Stimulated activated CD4-positive, alpha-beta T cell treated with anti-CD3 and anti-CD28 coated beads, TNF-alpha, amount 100 ng/mL, for 1 hour (primary cell): ENCODE data around the gene PTPRQ.

Experiments
- DNase-seq, 3 donors: peaks; one replicate each; pipeline ENCODE4 v3.0.0-alpha.2; 2020; ENCODE audit warnings: low read depth in 3 of 3, low spot score in 1 of 3

Gene PTPRQ

GRCh38 chr12:80716696-80717469, 272.8 kb downstream of the PTPRQ start, which contains the start of gene MYF5:
MYF5 (plus strand) TSS chr12:80716912; CDS start chr12:80717064, 152 bp downstream.
- no peak for DNase-seq

GRCh38 chr12:80717856-80718255, 273.8 kb downstream of the PTPRQ start:
- DNase-seq: no peak

GRCh38 chr12:80720516-80720915, 276.5 kb downstream of the PTPRQ start:
- no peak for DNase-seq

GRCh38 chr12:80721326-80721725, 277.3 kb downstream of the PTPRQ start:
- DNase-seq: no peak
